Endothelial cell of umbilical vein (primary cell): Measurements from ENCODE around the gene EXOC1.

Experiments used
- CTCF ChIP-seq, 2 donors: IDR thresholded peaks; 1 replicate in 1 of 2; 2 replicates in 1 of 2; pipeline ENCODE4 v1.5.1; 2011; ENCODE audit warnings: low read length in 2 of 2, mild to moderate bottlenecking in 2 of 2, moderate library complexity in 2 of 2, control low read depth in 1 of 2, inconsistent platforms in 1 of 2, low read depth in 1 of 2; ENCODE audit not compliant: insufficient read depth in 1 of 2; ENCODE audit errors: extremely low read depth in 1 of 2
- EZH2 ChIP-seq: IDR thresholded peaks from 2 replicates; pipeline ENCODE4 v1.6.1; 2012; ENCODE audit warnings: borderline replicate concordance, low read depth, mild to moderate bottlenecking, moderate library complexity, low read length, inconsistent platforms; ENCODE audit not compliant: severe bottlenecking
- FOS ChIP-seq: IDR thresholded peaks from 2 replicates; pipeline ENCODE4 v1.6.1; 2011; ENCODE audit warnings: mild to moderate bottlenecking, low read length, moderate library complexity, borderline replicate concordance; ENCODE audit not compliant: insufficient read depth
- GATA2 ChIP-seq: IDR thresholded peaks from 2 replicates; pipeline ENCODE4 v1.7.0; 2011; ENCODE audit warnings: low read depth, mild to moderate bottlenecking, moderate library complexity, mixed read lengths, low read length; ENCODE audit not compliant: insufficient read length, insufficient read depth
- MAX ChIP-seq: IDR thresholded peaks from 2 replicates; pipeline ENCODE4 v1.6.1; 2011; ENCODE audit not compliant: insufficient read depth, insufficient read length
- MYC ChIP-seq: IDR thresholded peaks from one replicate; pipeline ENCODE4 v1.6.1; 2011; ENCODE audit warnings: mild to moderate bottlenecking, low read depth, low read length
- POLR2A ChIP-seq: IDR thresholded peaks from 2 replicates; pipeline ENCODE4 v1.6.1; 2012; ENCODE audit warnings: low read depth, mild to moderate bottlenecking, control low read depth, low read length
- POLR2AphosphoS5 ChIP-seq: IDR thresholded peaks from 2 replicates; pipeline ENCODE4 v1.6.1; 2012; ENCODE audit warnings: low read depth, mild to moderate bottlenecking, control low read depth, low read length, moderate library complexity; ENCODE audit not compliant: insufficient read depth

GRCh38 chr4:55857586-55857985 lies 4.1 kb downstream of the EXOC1 start:
- TF ChIP-seq CTCF (IDR thresholded peaks at IDR 0.05; ENCODE audit: extremely low read depth in 1 of 2, insufficient read depth in 1 of 2, low read depth in 1 of 2, low read length in 2 of 2) = no peak
- TF ChIP-seq POLR2A = no peak
- TF ChIP-seq POLR2AphosphoS5 = no peak
- no peak for TF ChIP-seq EZH2
- TF ChIP-seq MAX = no peak
- TF ChIP-seq MYC = no peak
- no peak for TF ChIP-seq GATA2
- TF ChIP-seq FOS = no peak
